ENCODE data around the gene LRRC49. TPM values are rescaled to one million over a fixed set of nuclear protein-coding genes. Genes with fewer than 3 reads are reported as not detected.

The LRRC49 gene
- total and polyA plus RNA-seq, 11 donors, result 13.3 to 123 (median 60.3) TPM

DNA sequence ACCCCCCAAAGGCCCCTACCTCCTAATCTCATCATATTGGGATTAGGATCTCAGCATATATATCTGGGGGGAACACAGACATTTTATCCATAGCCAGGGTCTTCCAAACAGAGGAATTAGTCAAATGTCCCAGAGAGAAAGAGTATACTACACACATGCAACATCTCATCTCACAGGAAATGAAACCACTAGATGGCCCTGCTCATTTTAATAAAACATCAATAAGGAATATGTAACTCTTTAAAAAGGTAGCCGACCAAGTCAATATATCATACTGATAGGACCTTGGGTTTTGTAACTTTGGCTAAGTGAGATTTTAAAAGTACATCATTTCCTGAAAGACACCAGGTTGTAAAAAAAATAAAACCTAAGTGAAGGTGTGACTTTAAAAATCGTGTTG is 177.1 kb downstream of the LRRC49 start:
- intact Hi-C loops (cut with DNase I), result no loop called here
- Histone ChIP-seq H3K4me3 (no peak overlapping the region), H3K4me1 (no peaks in the 10 kb centered on the region), H3K27ac (no peak overlapping the region), H3K9me3 (peaks cover 0 to 6% (median 0%) of the 10 kb centered on the region in 12 donors), H3K27me3 (no peaks in the 10 kb centered on the region), H3K36me3 (no peaks in the 10 kb centered on the region)
- DNase-seq, result no peak
- ATAC-seq, result no peak
- WGBS, 4 donors, result 75 to 88% (median 86%) methylated on average over 2 of the region's 2 CpGs
- TF ChIP-seq POLR2A (IDR thresholded peaks at IDR 0.05) (no peak), CTCF (IDR thresholded peaks at IDR 0.05) (no peak)

DNA sequence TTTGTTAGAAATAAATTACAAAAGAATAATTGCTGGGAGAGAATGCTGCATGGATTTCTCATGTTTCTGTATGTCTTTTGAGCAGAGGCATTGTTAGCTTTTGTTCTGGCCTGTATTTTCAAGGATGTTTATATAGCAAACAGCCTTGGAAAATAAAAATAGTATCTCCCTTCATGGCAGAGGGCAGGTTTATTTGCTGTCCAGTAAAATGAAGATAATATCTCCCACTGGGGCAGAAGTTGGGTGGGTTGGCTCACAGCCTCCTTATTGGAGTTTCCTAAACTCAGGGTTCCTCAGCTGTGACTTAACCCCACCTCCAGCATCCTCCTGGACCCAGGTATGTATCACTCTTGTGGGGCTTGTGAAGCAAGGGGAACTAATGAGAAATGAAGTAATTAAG is 178.9 kb downstream of the LRRC49 start:
- no peak for TF ChIP-seq CTCF (IDR thresholded peaks at IDR 0.05)
- TF ChIP-seq POLR2A (IDR thresholded peaks at IDR 0.05), result no peak
- ATAC-seq, result no peak
- H3K9me3 ChIP-seq, result peaks cover 0 to 6% (median 0%) of the 10 kb centered on the region in 12 donors
- no peaks in the 10 kb centered on the region for H3K36me3 ChIP-seq
- H3K27me3 ChIP-seq, result no peaks in the 10 kb centered on the region
- intact Hi-C loops (cut with DNase I), result no loop called here
- H3K4me1 ChIP-seq, result no peaks in the 10 kb centered on the region
- no peak for DNase-seq
- H3K27ac ChIP-seq, result no peak overlapping the region
- H3K4me3 ChIP-seq, result no peak overlapping the region

DNA sequence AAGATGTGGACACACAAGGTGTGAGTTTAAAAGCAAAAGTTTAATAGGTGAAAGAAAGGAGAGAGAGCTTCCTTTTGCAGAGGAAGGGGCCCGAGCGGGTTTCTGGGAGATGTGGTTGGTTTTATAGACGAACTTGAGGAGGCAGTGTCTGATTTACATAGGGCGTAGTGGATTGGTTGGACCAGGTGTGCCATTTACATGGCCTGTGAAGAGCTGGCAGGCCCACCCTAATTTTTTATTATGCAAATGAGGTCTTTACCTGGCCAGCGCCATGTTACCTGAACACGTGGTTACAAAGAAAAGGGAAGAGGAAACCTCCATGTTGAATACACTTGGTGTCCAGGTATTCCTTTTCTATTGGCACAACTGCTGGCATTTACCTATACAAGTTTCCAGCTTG is 179.8 kb downstream of the LRRC49 start:
- no peak for TF ChIP-seq POLR2A (IDR thresholded peaks at IDR 0.05)
- no peak for TF ChIP-seq CTCF (IDR thresholded peaks at IDR 0.05)
- H3K9me3 ChIP-seq, result peaks cover 0 to 9% (median 0%) of the 10 kb centered on the region in 12 donors
- no peak overlapping the region for H3K4me3 ChIP-seq
- 89 to 94% (median 93%) methylated on average over 6 of the region's 6 CpGs for WGBS, 4 donors
- DNase-seq, result no peak
- intact Hi-C loops (cut with DNase I), result no loop called here
- no peak for ATAC-seq
- H3K36me3 ChIP-seq, result no peaks in the 10 kb centered on the region
- no peak overlapping the region for H3K27ac ChIP-seq
- H3K27me3 ChIP-seq, result no peaks in the 10 kb centered on the region
- no peaks in the 10 kb centered on the region for H3K4me1 ChIP-seq

- ATAC-seq (no peak), DNase-seq (no peak)
- intact Hi-C loops (cut with DNase I), result no loop called here
- peaks cover 0 to 30% (median 12%) of the 10 kb centered on the region in 12 donors for H3K4me1 ChIP-seq
- no peak overlapping the region for H3K4me3 ChIP-seq
- no peaks in the 10 kb centered on the region for H3K36me3 ChIP-seq
- WGBS, 4 donors, result 74 to 80% (median 77%) methylated on average over 6 of the region's 6 CpGs
- TF ChIP-seq POLR2A (IDR thresholded peaks at IDR 0.05) (no peak), CTCF (IDR thresholded peaks at IDR 0.05) (no peak)
- H3K27ac ChIP-seq, result no peak overlapping the region
- H3K9me3 ChIP-seq, result peaks cover 0 to 9% (median 0%) of the 10 kb centered on the region in 12 donors
- no peaks in the 10 kb centered on the region for H3K27me3 ChIP-seq
Measured at GRCh38 chr15:71078506-71079207, 186.0 kb downstream of the LRRC49 start.

Measured in heart left ventricle (tissue), 16 donors.